ENCODE data around the gene MRNIP. TPM values are rescaled to one million over a fixed set of nuclear protein-coding genes. Genes with fewer than 3 reads are reported as not detected.
A peak's percentile ranks its signal among the peaks of the same experiment; 100 is the strongest.

Gene MRNIP
- total RNA-seq, 1 experiment from 2014 or later: 17.7 TPM

- no peaks in the 10 kb centered on the region for H3K9me3 ChIP-seq (replicated peaks)
- no peak overlapping the region for H3K27ac ChIP-seq
- DNase-seq (ENCODE audit: low read depth in 1 of 2, low spot score in 2 of 2): no peak
- H3K27me3 ChIP-seq (replicated peaks): no peaks in the 10 kb centered on the region
- peaks cover 28% of the 10 kb centered on the region for H3K4me1 ChIP-seq (replicated peaks)
- H3K4me3 ChIP-seq: no peak overlapping the region
- H3K36me3 ChIP-seq: peaks cover 80% of the 10 kb centered on the region
Measured at GRCh38 chr5:179823937-179824744, 34.5 kb downstream of the MRNIP start.

DNA sequence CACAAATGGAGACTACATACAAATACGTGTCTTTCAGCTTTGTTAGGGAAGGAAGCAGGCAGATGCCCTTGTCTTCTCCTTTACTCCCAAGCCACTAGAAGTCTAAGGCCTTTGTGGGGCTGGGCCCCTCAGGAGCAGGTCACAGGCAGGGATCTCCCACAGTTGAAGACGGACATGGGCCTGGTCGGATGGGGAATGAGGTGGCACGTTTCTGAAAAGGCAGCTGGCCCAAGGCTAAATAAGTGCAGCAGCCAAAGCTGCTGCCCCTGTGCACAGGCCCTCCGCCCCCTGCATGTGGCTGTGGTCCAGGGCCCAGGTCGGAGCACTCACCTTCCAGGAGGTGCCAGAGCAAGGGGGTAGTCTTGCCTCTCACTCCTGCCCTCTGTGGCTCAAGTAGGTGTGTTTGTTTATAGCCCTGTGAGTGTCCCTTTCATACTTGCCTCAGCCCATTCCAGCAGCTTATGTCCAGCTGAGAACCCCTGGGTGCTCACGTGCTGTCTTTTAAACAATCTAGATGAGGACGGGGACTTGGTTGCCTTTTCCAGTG lies 36.1 kb downstream of the MRNIP start:
- Histone ChIP-seq H3K27me3 (replicated peaks) (no peaks in the 10 kb centered on the region), H3K4me1 (replicated peaks) (peaks cover 40% of the 10 kb centered on the region), H3K27ac (no peak overlapping the region), H3K36me3 (peaks cover 64% of the 10 kb centered on the region), H3K4me3 (peak overlapping the region; percentile 94), H3K9me3 (replicated peaks) (no peaks in the 10 kb centered on the region)
- DNase-seq (ENCODE audit: low read depth in 1 of 2, low spot score in 2 of 2): no peak

- H3K27me3 ChIP-seq (replicated peaks): no peaks in the 10 kb centered on the region
- peak overlapping the region; percentile 94 for H3K4me3 ChIP-seq
- peaks cover 40% of the 10 kb centered on the region for H3K4me1 ChIP-seq (replicated peaks)
- no peak overlapping the region for H3K27ac ChIP-seq
- no peaks in the 10 kb centered on the region for H3K9me3 ChIP-seq (replicated peaks)
- H3K36me3 ChIP-seq: peaks cover 59% of the 10 kb centered on the region
- no peak for DNase-seq (ENCODE audit: low read depth in 1 of 2, low spot score in 2 of 2)
Measured at GRCh38 chr5:179822059-179822432, 36.6 kb downstream of the MRNIP start.

DNA sequence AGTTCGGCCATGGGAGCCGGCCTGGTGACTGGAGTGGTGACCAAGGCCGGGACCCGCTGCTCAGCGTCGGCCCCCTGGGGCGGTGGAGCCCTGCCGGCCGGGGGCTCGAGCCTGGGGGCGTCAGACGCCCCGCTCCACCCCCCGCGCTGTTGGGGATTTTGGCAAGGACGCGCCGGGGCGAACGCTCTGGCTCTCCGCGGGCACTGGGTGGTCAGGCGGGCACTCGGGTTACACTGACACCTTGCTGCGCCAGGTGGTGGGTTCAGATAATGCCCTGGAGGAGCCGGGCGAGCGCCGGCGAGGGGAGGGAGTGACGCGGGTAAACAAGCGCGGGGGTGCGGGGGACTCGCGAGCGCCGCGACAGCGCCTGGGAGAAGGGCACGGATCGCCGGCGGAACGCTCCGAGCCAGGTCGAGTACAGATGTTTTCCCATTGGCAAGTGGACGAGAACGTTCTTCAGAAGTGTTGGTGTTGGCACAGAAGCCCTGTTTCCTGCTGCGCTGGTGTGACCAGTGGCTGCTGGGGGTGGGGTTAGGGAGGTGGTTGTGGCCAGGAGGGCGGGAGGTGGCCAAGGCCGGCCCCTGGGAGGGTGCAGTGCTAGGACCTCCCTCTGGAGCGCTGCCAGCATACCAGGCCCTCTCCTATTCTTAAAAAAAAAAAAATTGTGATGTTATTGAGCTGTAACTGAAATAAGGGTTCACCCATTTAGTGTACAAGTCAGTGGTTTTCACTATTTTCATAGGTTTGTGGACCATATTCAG lies 37.1 kb downstream of the MRNIP start:
- peaks cover 54% of the 10 kb centered on the region for H3K36me3 ChIP-seq
- peak overlapping the region; percentile 94 for H3K4me3 ChIP-seq
- H3K4me1 ChIP-seq (replicated peaks): peaks cover 40% of the 10 kb centered on the region
- DNase-seq (ENCODE audit: low read depth in 1 of 2, low spot score in 2 of 2): peak; percentile 93 to 98
- H3K27ac ChIP-seq: peak overlapping the region; percentile 90
- H3K27me3 ChIP-seq (replicated peaks): no peaks in the 10 kb centered on the region
- no peaks in the 10 kb centered on the region for H3K9me3 ChIP-seq (replicated peaks)

DNA sequence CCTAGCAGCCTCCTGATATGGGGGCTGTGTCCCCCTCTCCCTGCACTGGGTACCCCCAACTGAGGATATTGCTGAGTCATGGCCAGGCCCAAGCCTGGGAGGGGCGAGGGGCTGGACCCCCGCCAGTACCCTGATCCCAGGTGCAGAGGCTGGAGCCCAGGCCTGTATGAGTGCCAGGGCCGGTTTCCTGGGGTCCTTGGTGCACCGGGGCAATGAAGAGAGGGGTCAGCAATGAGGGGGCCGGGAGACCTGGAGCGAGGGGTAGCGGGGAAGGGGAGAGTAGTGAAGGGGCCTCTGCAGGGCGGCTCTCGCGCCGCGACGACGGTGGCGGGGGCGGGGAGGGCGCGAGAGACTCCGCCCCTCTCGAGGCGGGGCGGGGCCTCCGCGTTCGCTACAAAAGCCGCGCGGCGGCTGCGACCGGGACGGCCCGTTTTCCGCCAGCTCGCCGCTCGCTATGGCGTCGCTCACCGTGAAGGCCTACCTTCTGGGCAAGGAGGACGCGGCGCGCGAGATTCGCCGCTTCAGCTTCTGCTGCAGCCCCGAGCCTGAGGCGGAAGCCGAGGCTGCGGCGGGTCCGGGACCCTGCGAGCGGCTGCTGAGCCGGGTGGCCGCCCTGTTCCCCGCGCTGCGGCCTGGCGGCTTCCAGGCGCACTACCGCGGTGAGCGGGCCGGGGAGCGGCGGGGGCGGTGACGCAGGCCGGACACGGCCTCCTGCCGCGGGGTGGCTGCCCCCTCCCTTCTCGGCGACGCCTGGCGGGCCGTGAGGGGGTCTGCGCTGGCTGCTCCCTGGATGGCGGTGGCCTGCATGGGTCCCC lies 37.9 kb downstream of the MRNIP start, which contains the start of gene SQSTM1:
SQSTM1 (plus strand) TSS at position 423 of the 815 bp plus-strand sequence; CDS start at position 455, 32 bp downstream.
- Histone ChIP-seq H3K4me1 (replicated peaks) (peaks cover 40% of the 10 kb centered on the region), H3K36me3 (peaks cover 46% of the 10 kb centered on the region), H3K27ac (peak within 1 kb of the TSS; percentile 90), H3K4me3 (peak within 1 kb of the TSS; percentile 94), H3K27me3 (replicated peaks) (no peaks in the 10 kb centered on the region), H3K9me3 (replicated peaks) (no peaks in the 10 kb centered on the region)
- DNase-seq (ENCODE audit: low read depth in 1 of 2, low spot score in 2 of 2): peak; percentile 83 to 92

DNA sequence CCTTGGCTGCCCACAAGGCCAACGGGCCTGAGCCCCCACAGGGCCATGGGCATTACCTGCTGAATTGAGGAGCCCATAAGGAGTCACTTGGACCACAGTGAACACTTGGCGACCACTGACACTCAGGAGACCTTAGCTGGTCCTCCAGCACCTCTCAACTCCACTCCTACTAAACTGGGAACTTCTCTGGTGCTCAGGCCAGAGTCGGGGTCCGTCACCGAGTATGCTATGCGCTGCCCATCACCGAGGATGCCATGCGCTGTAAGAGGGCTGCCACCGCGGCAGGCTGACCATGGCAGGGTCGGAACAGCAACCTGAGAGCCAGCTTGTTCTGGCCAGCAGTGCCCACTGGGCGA lies 38.5 kb downstream of the MRNIP start:
- Histone ChIP-seq H3K4me1 (replicated peaks) (peaks cover 40% of the 10 kb centered on the region), H3K9me3 (replicated peaks) (no peaks in the 10 kb centered on the region), H3K36me3 (peaks cover 40% of the 10 kb centered on the region), H3K4me3 (peak overlapping the region; percentile 94), H3K27me3 (replicated peaks) (no peaks in the 10 kb centered on the region), H3K27ac (peak overlapping the region; percentile 90)
- DNase-seq (ENCODE audit: low read depth in 1 of 2, low spot score in 2 of 2): no peak

- DNase-seq (ENCODE audit: low read depth in 1 of 2, low spot score in 2 of 2): peak; percentile 77 to 86
- peak overlapping the region; percentile 94 for H3K4me3 ChIP-seq
- no peaks in the 10 kb centered on the region for H3K27me3 ChIP-seq (replicated peaks)
- H3K9me3 ChIP-seq (replicated peaks): no peaks in the 10 kb centered on the region
- H3K36me3 ChIP-seq: peaks cover 39% of the 10 kb centered on the region
- peaks cover 40% of the 10 kb centered on the region for H3K4me1 ChIP-seq (replicated peaks)
- H3K27ac ChIP-seq: peak overlapping the region; percentile 90
Measured at GRCh38 chr5:179819296-179820126, 39.1 kb downstream of the MRNIP start.

DNA sequence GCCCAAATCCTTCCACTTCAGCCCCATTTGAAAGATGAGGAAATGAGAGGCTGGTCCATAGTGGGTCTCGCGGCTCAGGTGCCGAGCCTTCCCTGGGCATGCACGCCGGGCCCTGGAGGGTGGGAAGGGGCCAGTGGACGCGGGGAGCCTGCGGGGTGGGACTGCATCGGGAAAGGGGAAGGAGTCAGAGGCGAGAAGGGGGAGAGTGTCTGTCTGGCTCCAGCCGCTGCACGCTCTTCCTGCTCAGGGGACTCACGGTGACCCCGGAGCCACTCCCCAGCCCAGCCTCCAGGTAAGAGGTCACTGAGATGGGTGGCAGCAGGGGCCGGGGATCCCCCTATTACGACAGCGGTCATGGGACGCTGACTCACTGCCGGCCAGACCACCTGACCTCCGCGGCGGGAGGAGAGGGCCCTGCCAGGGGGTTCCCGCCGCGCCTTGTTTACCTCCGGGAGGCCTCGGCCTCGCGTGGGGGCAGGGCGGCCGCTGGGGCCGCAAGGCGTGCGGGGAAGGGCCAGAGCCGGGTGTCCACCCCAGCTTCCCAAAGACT lies 39.8 kb downstream of the MRNIP start:
- peaks cover 39% of the 10 kb centered on the region for H3K36me3 ChIP-seq
- H3K27me3 ChIP-seq (replicated peaks): no peaks in the 10 kb centered on the region
- peak; percentile 96 to 97 for DNase-seq (ENCODE audit: low read depth in 1 of 2, low spot score in 2 of 2)
- H3K27ac ChIP-seq: peak overlapping the region; percentile 90
- peak overlapping the region; percentile 18 for H3K4me3 ChIP-seq
- peaks cover 40% of the 10 kb centered on the region for H3K4me1 ChIP-seq (replicated peaks)
- no peaks in the 10 kb centered on the region for H3K9me3 ChIP-seq (replicated peaks)

DNA sequence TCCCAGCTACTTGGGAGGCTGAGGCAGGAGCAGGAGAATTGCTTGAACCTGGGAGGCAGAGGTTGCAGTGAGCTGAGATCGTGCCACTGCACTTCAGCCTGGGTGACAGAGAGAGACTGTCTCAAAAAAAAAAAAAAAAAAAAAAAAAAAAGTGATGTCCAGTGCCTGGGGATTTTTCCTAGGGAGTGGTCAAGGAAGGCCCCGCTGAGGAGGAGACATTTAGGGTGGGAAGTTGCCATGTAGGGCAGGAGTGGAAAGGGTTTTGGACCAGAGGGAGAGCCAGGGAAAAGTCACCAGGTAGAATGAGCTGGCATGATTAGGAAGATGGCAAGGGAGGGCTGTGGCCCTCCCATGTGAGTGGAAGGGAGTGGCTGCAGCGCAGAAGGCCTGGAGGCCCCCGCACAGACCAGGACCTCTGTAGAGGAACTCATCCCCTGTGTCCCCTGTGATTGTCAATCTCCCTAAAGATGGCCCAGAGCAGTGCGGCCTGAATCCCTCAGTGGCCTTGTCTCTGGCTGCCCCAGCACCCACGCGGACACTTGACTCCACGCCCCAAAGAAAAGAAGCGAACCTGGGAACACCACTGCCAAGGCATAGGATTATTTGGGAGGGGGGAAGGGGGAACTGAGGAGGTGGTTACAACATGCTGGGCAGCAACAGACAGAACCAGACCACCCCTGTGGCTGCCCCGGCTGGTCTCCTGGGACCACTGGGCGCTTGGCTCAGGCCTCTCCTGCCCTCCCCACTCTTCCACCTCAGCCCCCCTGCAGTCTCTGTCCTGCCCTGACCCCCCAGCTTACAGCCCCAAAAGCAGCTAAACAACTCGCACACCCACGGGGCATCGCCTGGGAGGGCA lies 40.5 kb downstream of the MRNIP start:
- Histone ChIP-seq H3K27me3 (replicated peaks) (no peaks in the 10 kb centered on the region), H3K4me1 (replicated peaks) (peaks cover 40% of the 10 kb centered on the region), H3K27ac (peak overlapping the region; percentile 90), H3K9me3 (replicated peaks) (no peaks in the 10 kb centered on the region), H3K4me3 (peak overlapping the region; percentile 18), H3K36me3 (peaks cover 37% of the 10 kb centered on the region)
- peak in 1 of 2 experiments; percentile 34 for DNase-seq (ENCODE audit: low read depth in 1 of 2, low spot score in 2 of 2)

DNA sequence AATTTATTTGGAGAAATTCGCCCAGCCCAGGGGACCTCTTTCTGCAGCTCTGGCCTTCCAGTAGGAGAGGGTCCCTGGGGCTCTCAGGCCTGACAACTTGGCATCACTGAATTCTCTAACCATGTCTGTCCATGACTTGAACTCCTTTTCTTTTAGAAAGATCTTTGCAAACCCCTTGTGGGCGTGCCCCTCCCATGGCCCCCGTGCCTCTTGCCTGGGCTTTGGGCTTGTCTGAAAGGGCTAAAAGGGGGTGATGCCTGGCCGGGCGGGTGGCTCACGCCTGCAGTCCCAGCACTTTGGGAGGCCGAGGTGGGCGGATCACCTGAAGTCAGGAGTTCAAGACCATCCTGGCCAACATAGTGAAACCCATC lies 41.2 kb downstream of the MRNIP start:
- no peak overlapping the region for H3K4me3 ChIP-seq
- no peak overlapping the region for H3K27ac ChIP-seq
- H3K4me1 ChIP-seq (replicated peaks): peaks cover 36% of the 10 kb centered on the region
- no peaks in the 10 kb centered on the region for H3K27me3 ChIP-seq (replicated peaks)
- H3K9me3 ChIP-seq (replicated peaks): no peaks in the 10 kb centered on the region
- peaks cover 35% of the 10 kb centered on the region for H3K36me3 ChIP-seq
- DNase-seq (ENCODE audit: low read depth in 1 of 2, low spot score in 2 of 2): no peak

- peaks cover 31% of the 10 kb centered on the region for H3K4me1 ChIP-seq (replicated peaks)
- H3K9me3 ChIP-seq (replicated peaks): no peaks in the 10 kb centered on the region
- no peak for DNase-seq (ENCODE audit: low read depth in 1 of 2, low spot score in 2 of 2)
- peaks cover 35% of the 10 kb centered on the region for H3K36me3 ChIP-seq
- H3K27ac ChIP-seq: no peak overlapping the region
- no peaks in the 10 kb centered on the region for H3K27me3 ChIP-seq (replicated peaks)
- no peak overlapping the region for H3K4me3 ChIP-seq
Measured at GRCh38 chr5:179816796-179817469, 41.7 kb downstream of the MRNIP start.
